ENCODE data around the gene ANKRD24.
"Not testable (repeated sequence)": the region's sequence is repeated elsewhere in the genome, so short reads cannot be mapped to it uniquely, and the experiment has no call there.

ANKRD24 gene

DNA sequence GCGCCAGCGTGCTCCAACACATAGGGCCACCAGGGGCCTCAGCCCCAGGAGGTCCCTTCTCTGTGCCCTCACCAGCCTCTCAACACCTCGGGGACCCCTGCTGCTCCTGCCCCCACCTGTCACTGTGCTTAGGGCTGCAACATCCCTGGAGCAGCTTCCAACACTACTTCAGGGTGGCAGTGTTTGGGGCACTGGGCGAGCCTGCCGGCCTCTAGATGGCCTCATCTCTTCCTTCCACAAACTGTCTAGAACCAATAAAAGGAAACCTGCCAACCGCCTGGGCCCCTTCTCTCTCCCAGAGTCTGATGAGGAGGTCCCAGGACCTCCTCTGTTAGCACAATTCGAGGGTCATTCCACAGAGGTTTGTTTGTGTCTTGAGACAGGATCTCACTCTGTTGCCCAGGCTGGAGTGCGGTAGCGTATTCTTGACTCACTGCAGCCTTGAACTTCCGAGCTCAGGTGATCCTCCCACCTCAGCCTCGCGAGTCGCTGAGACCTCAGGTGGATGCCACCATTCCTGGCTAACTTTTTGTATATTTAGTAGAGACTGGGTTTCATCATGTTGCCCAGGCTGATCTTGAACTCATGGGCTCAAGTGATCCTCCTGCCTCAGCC, 86.4 kb downstream of the ANKRD24 start:
- H3K4me3 ChIP-seq (replicated peaks; ENCODE audit: insufficient read depth, low read length) = no peak overlapping the region
- no peaks in the 10 kb centered on the region for H3K27me3 ChIP-seq (ENCODE audit: insufficient read depth, poor library complexity, severe bottlenecking)
- TF ChIP-seq POLR2AphosphoS5 (IDR thresholded peaks at IDR 0.05; ENCODE audit: low read depth) (no peak), CTCF (IDR thresholded peaks at IDR 0.05; ENCODE audit: insufficient read depth, low read length) (no peak), SPI1 (IDR thresholded peaks at IDR 0.05; ENCODE audit: borderline replicate concordance, low read depth) (no peak), GABPA (IDR thresholded peaks at IDR 0.05; ENCODE audit: low read depth) (no peak)
- TF ChIP-seq, protein P1, sequence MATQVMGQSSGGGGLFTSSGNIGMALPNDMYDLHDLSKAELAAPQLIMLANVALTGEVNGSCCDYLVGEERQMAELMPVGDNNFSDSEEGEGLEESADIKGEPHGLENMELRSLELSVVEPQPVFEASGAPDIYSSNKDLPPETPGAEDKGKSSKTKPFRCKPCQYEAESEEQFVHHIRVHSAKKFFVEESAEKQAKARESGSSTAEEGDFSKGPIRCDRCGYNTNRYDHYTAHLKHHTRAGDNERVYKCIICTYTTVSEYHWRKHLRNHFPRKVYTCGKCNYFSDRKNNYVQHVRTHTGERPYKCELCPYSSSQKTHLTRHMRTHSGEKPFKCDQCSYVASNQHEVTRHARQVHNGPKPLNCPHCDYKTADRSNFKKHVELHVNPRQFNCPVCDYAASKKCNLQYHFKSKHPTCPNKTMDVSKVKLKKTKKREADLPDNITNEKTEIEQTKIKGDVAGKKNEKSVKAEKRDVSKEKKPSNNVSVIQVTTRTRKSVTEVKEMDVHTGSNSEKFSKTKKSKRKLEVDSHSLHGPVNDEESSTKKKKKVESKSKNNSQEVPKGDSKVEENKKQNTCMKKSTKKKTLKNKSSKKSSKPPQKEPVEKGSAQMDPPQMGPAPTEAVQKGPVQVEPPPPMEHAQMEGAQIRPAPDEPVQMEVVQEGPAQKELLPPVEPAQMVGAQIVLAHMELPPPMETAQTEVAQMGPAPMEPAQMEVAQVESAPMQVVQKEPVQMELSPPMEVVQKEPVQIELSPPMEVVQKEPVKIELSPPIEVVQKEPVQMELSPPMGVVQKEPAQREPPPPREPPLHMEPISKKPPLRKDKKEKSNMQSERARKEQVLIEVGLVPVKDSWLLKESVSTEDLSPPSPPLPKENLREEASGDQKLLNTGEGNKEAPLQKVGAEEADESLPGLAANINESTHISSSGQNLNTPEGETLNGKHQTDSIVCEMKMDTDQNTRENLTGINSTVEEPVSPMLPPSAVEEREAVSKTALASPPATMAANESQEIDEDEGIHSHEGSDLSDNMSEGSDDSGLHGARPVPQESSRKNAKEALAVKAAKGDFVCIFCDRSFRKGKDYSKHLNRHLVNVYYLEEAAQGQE (IDR thresholded peaks at IDR 0.05; ENCODE audit: insufficient replicate concordance, low read depth) = no peak
- no peak overlapping the region for H3K27ac ChIP-seq (replicated peaks)
- no peak for DNase-seq (ENCODE audit: low read depth in 1 of 2, low spot score in 1 of 2)

DNA sequence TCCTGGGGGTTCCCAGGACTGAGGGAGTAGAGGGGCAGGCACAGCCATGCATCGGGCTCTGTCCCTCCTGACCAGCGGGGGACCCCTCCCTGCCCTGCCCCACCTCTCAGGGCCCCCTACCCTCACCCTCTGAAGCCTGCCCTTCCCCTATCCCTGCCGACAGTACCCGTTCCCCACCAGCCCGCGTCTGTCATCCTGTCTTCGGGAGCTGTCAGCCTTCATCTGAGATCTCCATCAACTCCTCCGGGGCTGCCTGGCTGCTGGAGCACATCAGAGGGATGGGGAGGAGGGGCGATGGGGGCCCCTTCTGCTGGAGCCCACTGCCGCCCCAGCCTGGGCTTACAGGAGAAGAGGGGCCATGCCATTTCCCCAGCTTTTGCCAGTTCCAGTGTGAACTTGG, 90.4 kb downstream of the ANKRD24 start:
- no peak for DNase-seq (ENCODE audit: low read depth in 1 of 2, low spot score in 1 of 2)
- Histone ChIP-seq H3K27me3 (ENCODE audit: insufficient read depth, poor library complexity, severe bottlenecking) (peaks cover 6% of the 10 kb centered on the region), H3K27ac (replicated peaks) (no peak overlapping the region), H3K4me3 (replicated peaks; ENCODE audit: insufficient read depth, low read length) (no peak overlapping the region)
- TF ChIP-seq POLR2AphosphoS5 (IDR thresholded peaks at IDR 0.05; ENCODE audit: low read depth) (no peak), GABPA (IDR thresholded peaks at IDR 0.05; ENCODE audit: low read depth) (no peak), SPI1 (IDR thresholded peaks at IDR 0.05; ENCODE audit: borderline replicate concordance, low read depth) (no peak), CTCF (IDR thresholded peaks at IDR 0.05; ENCODE audit: insufficient read depth, low read length) (no peak)
- TF ChIP-seq, protein P1 (IDR thresholded peaks at IDR 0.05; ENCODE audit: insufficient replicate concordance, low read depth) = no peak

GRCh38 chr19:4274321-4274686, 91.8 kb downstream of the ANKRD24 start:
- not testable (repeated sequence) for H3K4me3 ChIP-seq (replicated peaks; ENCODE audit: insufficient read depth, low read length); DNase-seq (ENCODE audit: low read depth in 1 of 2, low spot score in 1 of 2); H3K27ac ChIP-seq (replicated peaks)
- peaks cover 12% of the 10 kb centered on the region for H3K27me3 ChIP-seq (ENCODE audit: insufficient read depth, poor library complexity, severe bottlenecking)

All from HL-60 (cell line).